Measurements from ENCODE around the gene MOB4.
A peak's percentile ranks its signal among the peaks of the same experiment; 100 is the strongest.

MOB4 gene

DNA sequence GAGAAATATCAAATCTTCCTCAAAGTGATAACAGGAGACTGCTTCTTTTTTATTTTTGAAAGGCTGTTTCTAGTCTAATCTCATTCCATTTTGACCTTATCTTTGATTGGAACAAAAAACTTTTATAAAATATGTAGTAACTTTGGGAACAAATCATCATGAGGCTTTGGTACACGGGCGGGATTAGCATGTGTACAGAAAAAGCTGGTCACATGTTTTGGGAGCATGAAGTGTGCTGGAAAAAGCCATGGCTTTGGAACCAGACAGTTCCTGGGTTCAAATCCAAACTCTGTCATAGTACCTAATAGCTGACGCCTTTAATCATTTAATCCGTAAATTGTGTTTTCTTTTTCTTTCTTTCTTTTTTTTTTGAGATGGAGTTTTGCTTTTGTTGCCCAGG lies 81.3 kb downstream of the MOB4 start:
- DNase-seq: no peak

DNA sequence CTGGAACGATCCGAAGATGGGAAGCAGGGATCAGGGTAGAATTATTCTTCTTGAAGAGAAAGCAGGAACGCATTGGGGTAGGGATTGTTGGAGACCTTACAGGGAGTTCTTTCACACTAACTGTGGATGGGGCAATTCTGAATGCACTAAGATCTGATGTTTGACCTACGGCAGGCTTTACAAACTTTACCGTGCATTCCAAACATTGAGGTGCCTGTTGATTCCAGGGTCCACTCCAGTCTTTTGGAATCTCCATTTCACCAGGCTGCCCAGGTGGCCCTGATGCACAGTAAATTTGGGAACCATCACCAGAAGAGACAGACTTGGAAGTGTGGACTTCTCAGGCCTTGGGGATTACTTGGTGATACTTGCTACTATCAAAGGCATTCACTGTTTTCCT lies 82.6 kb downstream of the MOB4 start:
- no peak for DNase-seq

DNA sequence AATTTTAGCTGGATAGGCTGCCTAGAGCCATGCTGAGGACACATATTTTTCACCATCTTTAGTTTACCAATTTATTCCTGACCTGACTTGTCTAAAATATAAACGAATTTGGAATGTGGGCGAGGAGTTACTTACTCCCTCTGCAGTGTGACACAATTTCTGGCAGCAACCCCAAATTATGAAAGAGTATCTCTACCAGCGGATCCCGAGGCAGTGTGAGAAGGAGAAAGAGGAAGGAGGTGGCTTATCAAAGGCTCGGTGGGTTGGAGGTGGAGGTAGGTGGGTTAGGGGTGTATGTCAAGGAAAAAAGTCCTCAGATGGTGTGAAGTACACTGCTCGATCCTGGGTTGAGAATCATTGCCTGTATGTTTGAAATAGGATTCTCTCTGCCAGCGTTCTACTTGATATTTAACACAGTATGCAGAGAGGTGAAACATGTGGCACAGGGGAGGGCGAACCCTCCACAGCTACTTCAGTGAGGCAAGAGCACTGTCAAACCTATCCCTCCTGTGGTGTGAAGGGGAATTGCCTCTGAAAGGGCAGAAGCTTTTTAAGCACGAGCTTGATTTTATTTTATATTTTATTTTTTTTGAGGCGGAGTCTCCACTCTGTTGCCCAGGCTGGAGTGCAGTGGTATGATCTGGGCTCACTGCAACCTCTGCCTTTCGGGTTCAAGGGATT lies 83.6 kb downstream of the MOB4 start:
- peak; percentile 56 for DNase-seq

DNA sequence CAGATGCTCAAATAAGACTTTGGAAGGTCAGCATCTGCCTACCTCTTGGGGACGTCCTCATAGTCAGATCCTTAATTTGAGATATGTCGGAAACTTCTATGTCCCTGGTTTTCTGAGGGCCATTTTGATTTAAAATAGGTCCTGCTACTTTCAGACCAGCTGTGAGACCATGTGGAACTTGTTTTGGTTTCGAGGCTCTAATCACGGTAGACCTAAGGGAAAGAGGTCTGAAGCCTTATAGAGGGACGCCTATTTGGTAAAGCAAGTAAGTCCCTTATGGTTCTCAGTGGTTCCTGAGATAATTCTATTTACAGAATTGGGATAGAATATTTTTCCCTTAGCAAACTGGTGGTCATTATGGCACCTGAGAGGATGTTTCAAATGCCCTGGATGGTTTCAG lies 84.4 kb downstream of the MOB4 start:
- no peak for DNase-seq

DNA sequence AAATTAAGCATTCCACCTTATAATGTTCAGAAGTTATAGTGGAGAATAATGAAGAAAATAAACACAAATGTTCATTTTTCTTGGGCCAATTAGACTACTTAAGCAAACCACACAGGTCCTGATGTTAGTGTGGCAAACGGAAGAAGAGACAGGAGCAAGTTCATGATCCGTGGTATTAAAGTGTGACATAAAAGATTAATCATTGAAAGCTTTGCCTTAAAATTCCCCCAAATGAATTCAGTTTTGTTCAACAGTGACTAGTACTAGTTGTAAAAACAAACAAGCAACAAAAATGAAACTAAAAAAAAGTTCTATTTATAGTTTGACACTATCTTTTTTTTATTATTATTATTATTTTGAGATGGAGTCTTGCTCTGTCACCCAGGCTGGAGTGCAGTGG lies 85.9 kb downstream of the MOB4 start:
- no peak for DNase-seq

Data from MV-4-11 (cell line).